Naive thymus-derived CD8-positive, alpha-beta T cell (primary cell): Measurements from ENCODE around the gene PSMC4. TPM values are rescaled to one million over a fixed set of nuclear protein-coding genes. Genes with fewer than 3 reads are reported as not detected.

Experiments
- ATAC-seq, 2 donors: fragments of 150-1000 bp; cut with Tn5 transposase in 1 of 2; sonication (Bioruptor Pico), chemical (Tn5 transposase) in 1 of 2; 1 replicate in 1 of 2; 2 replicates in 1 of 2; pipeline ENCODE4 v1.10.0; 2021; ENCODE audit warnings: mild to moderate bottlenecking in 2 of 2, moderate library complexity in 2 of 2
- POLR2A ChIA-PET: fragments of 350-600 bp; sonication (Branson Sonifier 250); formaldehyde crosslinking; loops from one replicate; lab custom pipeline; 2021; ENCODE audit warnings: antibody characterized with exemption; lab: Charles Lee
- DNase-seq, 10 donors: peaks; one replicate each; pipeline versions ENCODE4 v3.0.0 to v3.0.0-alpha.2; 2020 to 2022
- H3K27ac Mint-ChIP-seq, 10 donors: one replicate each; pipeline ENCODE4 v1.8.0; 2020 to 2022; ENCODE audit warnings: mild to moderate bottlenecking in 10 of 10, mixed read lengths in 10 of 10, moderate library complexity in 4 of 10, inconsistent platforms in 1 of 10
- H3K27me3 Mint-ChIP-seq, 5 donors: one replicate each; pipeline ENCODE4 v1.8.0; 2021 to 2022; ENCODE audit warnings: mixed read lengths in 5 of 5
- H3K36me3 Mint-ChIP-seq, 3 donors: one replicate each; pipeline ENCODE4 v1.8.0; 2020 to 2022; ENCODE audit warnings: mixed read lengths in 3 of 3, mild to moderate bottlenecking in 2 of 3, inconsistent platforms in 1 of 3
- H3K4me1 Mint-ChIP-seq, 4 donors: one replicate each; pipeline ENCODE4 v1.8.0; 2021 to 2022; ENCODE audit warnings: mixed read lengths in 4 of 4
- H3K4me3 Mint-ChIP-seq, 10 donors: one replicate each; pipeline ENCODE4 v1.8.0; 2020 to 2022; ENCODE audit warnings: mild to moderate bottlenecking in 10 of 10, mixed read lengths in 10 of 10, moderate library complexity in 6 of 10, inconsistent platforms in 1 of 10
- H3K9me3 Mint-ChIP-seq, 9 donors: one replicate each; pipeline ENCODE4 v1.8.0; 2020 to 2022; ENCODE audit warnings: mixed read lengths in 9 of 9, mild to moderate bottlenecking in 3 of 9, inconsistent platforms in 1 of 9, moderate library complexity in 1 of 9
- polyA plus RNA-seq, 3 donors: library from polyadenylated mRNA; unstranded; fragments of 300-500 nt; fragmentation: Illumina TruSeq; gene quantifications; one replicate each; pipeline ENCODE4 v1.2.3, GENCODE V29; 2021
- total RNA-seq, 8 experiments: library from RNA in 2 of 8; stranded (reverse) in 2 of 8; gene quantifications; one replicate each; pipeline ENCODE4 v1.2.3 and lab custom pipeline; 2021 to 2026

Gene PSMC4
- total and polyA plus RNA-seq, 5 experiments from 2014 or later: 38.7 to 80.4 (median 71.3) TPM

DNA sequence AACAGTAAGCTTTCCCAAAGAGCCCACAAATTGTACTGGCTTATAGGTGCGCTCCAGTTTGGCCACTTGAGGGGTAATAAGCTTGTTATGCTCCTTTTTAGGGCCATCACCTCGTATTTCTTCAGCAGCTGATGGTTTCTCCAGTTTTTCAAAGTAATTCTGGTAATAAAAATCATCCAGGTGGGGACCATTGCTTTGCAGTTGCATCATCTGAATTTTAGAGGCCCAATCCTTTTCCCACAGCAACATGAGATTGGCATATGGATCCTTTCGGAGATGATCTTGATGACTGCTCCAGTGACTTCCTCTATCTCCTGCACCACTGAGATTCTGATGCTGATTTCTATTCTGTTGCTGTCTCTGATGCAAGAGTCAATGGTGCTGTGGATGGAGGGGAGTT, 53.0 kb downstream of the PSMC4 start:
- POLR2A ChIA-PET: interaction anchor here (0.6 kb wide), 1 partner anchor 1043 kb away, joined by 3 read pairs; no protein-coding TSS in a partner anchor
- no peak for DNase-seq
- ATAC-seq: no peak
- Mint-ChIP-seq H3K4me1 (peaks cover 0 to 2% (median 0%) of the 10 kb centered on the region in 4 donors), H3K9me3 (peaks cover 17 to 93% (median 52%) of the 10 kb centered on the region in 9 donors), H3K4me3 (no peak overlapping the region), H3K27me3 (no peaks in the 10 kb centered on the region), H3K27ac (no peak overlapping the region), H3K36me3 (peaks cover 5 to 54% (median 36%) of the 10 kb centered on the region in 3 donors)

DNA sequence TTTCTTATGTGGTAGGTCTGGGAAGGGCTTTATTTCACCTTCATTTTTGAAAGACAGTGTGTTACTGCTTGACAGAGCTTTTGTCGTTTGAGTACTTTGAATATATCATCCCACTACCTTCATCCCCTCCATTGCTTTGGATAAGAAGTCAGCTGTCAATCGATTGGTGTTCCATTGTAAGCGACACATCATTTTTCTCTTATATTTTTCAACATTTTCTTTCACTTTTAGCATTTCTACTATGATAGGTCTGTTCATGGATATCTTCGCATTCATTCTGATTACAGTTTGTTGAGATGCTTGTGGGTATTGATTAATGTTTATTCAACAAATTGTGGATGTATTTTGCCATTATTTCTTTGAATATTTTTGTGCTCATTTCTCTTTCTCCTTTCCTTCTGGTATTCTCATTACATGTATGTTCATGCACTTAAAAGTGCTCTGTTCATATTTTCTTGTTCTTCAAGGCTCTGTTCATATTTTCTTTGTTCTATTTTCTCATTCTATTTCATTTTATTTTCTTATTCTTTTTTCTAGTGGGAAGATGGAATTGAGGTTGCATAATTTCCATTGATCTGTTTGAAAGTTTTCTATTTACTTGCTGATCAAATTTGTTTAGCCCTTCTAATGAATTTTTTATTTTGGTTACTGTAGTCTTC, 55.1 kb downstream of the PSMC4 start:
- POLR2A ChIA-PET: interaction anchor here (0.6 to 1.0 kb wide), 2 partner anchors 29 to 447 kb away, joined by 3 to 4 read pairs; partner anchors contain the start of gene ZNF546
- ATAC-seq (no peak), DNase-seq (no peak)
- Mint-ChIP-seq H3K4me3 (no peak overlapping the region), H3K36me3 (peaks cover 5 to 64% (median 36%) of the 10 kb centered on the region in 3 donors), H3K27ac (peak overlapping the region in 1 of 10 donors; percentile 13), H3K27me3 (no peaks in the 10 kb centered on the region), H3K9me3 (peaks cover 16 to 92% (median 49%) of the 10 kb centered on the region in 9 donors), H3K4me1 (peaks cover 0 to 2% (median 0%) of the 10 kb centered on the region in 4 donors)

DNA sequence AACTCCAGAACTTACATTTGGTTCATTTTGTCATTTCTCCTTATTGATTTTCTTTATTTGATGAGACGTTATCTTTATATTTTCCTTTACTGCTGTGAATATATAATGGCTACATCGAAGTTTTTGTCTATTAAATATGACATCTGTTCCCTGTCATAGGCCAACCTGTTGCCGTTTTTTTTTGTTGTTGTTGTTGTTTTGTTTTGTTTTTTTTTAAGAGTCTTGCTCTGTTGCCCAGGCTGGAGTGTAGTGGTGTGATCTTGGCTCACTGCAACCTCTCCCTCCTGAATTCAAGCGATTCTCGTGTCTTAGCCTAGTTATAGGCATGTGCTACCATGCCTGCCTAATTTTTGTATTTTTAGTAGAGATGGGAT, 55.6 kb downstream of the PSMC4 start:
- DNase-seq (no peak), ATAC-seq (no peak)
- peaks cover 5 to 64% (median 36%) of the 10 kb centered on the region in 3 donors for H3K36me3 Mint-ChIP-seq
- no peaks in the 10 kb centered on the region for H3K27me3 Mint-ChIP-seq
- H3K27ac Mint-ChIP-seq: no peak overlapping the region
- H3K4me3 Mint-ChIP-seq: no peak overlapping the region
- POLR2A ChIA-PET: interaction anchor here (0.6 to 1.0 kb wide), 2 partner anchors 30 to 447 kb away, joined by 3 to 4 read pairs; partner anchors contain the start of gene ZNF546
- H3K9me3 Mint-ChIP-seq: peaks cover 16 to 93% (median 47%) of the 10 kb centered on the region in 9 donors
- peaks cover 0 to 2% (median 0%) of the 10 kb centered on the region in 4 donors for H3K4me1 Mint-ChIP-seq

Other genes with a start within 250 kb of the PSMC4 start
- gene CLC, start 233.1 kb upstream of the PSMC4 start, total RNA-seq: not detected
- gene CLC, start 233.1 kb upstream of the PSMC4 start, polyA plus RNA-seq: not detected
- not detected for gene LEUTX, start 192.3 kb upstream of the PSMC4 start, total RNA-seq
- not detected for gene LEUTX, start 192.3 kb upstream of the PSMC4 start, polyA plus RNA-seq
- 10 to 100 TPM; 18.0 to 19.7 TPM for gene DYRK1B, start 137.0 kb upstream of the PSMC4 start, total RNA-seq
- 1 to 10 TPM; 5.2 to 6.2 (median 5.6) TPM for gene DYRK1B, start 137.0 kb upstream of the PSMC4 start, polyA plus RNA-seq
- 100 to 1,000 TPM; 336 to 365 TPM for gene FBL, start 124.8 kb upstream of the PSMC4 start, total RNA-seq
- 100 to 1,000 TPM; 231 to 246 (median 236) TPM for gene FBL, start 124.8 kb upstream of the PSMC4 start, polyA plus RNA-seq
- gene FCGBP, start 36.5 kb upstream of the PSMC4 start, total RNA-seq: 100 to 1,000 TPM; 223 to 230 TPM
- gene FCGBP, start 36.5 kb upstream of the PSMC4 start, polyA plus RNA-seq: 10 to 100 TPM in 1 of 3 donors, 1 to 10 TPM in 2; 2.7 to 11.6 (median 3.1) TPM
- 10 to 100 TPM; 17.6 to 22.0 TPM for gene ZNF546, start 25.9 kb downstream of the PSMC4 start, total RNA-seq
- gene ZNF546, start 25.9 kb downstream of the PSMC4 start, polyA plus RNA-seq: 1 to 10 TPM; 4.0 to 6.4 (median 6.2) TPM
- 10 to 100 TPM; 61.5 to 70.8 TPM for gene ZNF780B, start 85.1 kb downstream of the PSMC4 start, total RNA-seq
- 10 to 100 TPM; 13.3 to 18.4 (median 15.4) TPM for gene ZNF780B, start 85.1 kb downstream of the PSMC4 start, polyA plus RNA-seq
- gene ZNF780A, start 119.8 kb downstream of the PSMC4 start, total RNA-seq: 10 to 100 TPM; 33.7 to 35.1 TPM
- 10 to 100 TPM; 22.8 to 28.3 (median 26.9) TPM for gene ZNF780A, start 119.8 kb downstream of the PSMC4 start, polyA plus RNA-seq
- 10 to 100 TPM; 35.4 to 35.6 TPM for gene MAP3K10, start 220.3 kb downstream of the PSMC4 start, total RNA-seq
- gene MAP3K10, start 220.3 kb downstream of the PSMC4 start, polyA plus RNA-seq: under 1 TPM; 0.15 to 0.58 (median 0.35) TPM
- not detected for gene TTC9B, start 247.2 kb downstream of the PSMC4 start, total RNA-seq
- not detected for gene TTC9B, start 247.2 kb downstream of the PSMC4 start, polyA plus RNA-seq